GM18858 (cell line): ENCODE data around the gene USP7.
"Not testable (repeated sequence)": the region's sequence is repeated elsewhere in the genome, so short reads cannot be mapped to it uniquely, and the experiment has no call there.

Source experiments
- ATAC-seq: cut with Tn5 transposase; IDR thresholded peaks from one replicate; pipeline ENCODE4 v1.9.1; 2021; ENCODE audit not compliant: unreplicated experiment

The USP7 gene

DNA sequence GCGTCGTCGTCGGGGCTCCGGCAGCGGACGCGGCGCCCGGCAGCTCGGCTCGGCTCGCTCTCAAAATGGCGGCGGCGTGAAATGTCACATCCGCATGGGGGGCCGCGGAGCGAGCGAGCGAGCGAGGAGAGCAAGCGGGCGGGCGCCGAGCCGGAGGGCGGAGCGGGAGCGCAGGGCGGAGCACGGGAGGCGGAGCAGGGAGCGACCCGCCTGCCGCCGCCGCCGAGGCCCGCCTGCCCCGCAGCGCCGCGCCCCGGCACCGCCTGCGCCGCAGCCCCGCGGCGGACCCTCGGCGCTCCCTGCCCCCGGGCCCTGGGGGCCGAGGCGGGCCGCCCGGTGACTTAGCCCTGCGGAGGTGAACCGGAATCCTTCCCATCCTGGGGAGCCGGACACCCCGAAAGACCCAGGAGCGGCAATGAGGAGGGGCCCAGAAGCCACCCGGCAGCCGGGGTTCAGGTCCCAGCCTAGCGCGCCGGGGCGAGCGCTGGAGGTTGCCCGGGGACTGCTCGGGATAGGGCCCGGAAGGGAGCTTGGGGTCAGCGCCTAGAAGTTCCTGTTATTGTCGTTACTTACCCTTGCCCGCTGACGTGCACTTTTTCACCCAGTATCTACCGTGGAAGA lies at the start of gene USP7:
USP7 (minus strand) TSS at position 86 of the 621 bp plus-strand sequence. CDS start 621 bp downstream, outside the sequence.
- ATAC-seq, result peak; percentile 74

DNA sequence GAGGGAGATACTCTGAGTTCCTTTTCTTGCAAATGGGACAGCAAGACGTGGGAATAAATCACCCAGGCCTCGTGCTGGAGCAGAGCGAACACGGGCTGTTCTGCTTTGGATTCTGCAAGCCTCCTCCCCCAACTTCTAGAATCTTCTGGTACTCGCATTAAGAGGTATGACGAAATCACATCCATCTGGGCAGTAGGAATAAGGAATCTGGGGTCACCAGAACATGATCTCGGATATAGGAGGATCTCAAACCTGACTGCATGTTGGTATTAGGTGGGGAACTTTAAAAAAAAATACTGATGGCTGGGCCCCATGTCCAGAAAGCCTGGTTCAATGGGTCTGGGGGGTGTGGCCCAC lies 49.8 kb upstream of the USP7 start:
- ATAC-seq, result no peak

DNA sequence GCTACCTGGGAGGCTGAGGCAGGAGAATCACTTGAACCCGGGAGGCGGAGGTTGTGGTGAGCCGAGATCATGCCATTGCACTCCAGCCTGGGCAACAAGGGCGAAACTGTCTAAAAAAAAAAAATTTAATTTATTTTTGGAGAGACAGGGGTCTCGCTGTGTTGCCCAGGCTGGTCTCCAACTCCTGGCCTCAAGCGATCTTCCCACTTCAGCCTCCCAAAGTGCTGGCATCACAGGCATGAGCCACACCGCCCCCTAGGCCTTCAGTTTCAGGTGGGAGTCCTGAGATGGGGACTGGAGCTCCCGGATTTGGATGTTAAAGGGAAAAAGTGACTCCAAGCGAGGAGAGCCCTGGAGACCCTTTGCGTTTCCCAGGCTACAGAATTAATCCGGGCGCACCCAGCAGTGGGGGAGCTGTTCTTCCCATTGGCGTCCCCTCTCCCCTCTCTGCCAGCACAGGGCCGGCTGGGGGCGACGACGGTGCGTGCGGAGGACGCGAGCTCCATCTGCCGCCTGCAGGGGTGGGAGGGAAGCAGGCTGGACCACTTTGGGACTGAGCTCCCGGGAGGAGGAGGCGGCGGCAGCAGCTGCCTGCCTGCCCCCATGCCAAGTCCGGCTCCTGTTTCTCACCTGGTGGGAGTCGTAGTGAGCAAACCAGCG lies 49.3 kb upstream of the USP7 start:
- ATAC-seq, result no peak

DNA sequence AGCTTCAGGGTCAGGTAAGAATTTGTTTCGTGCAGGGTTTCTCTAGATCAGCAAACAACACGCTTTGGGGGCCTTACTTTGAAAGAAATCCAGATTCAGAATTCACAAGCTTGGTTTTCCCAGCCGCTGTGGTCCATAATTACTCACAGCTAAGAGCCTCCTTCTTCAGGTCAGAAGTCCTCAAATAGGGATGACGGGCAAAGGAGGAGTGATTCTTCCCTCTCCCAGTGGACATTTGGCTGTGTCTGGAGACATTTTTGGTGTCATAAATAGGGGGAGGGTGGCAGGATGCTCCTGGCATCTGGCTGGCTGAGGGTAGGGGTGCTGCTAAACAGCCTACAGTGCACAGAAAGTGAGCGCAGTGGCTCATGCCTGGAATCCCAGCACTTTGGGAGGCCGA lies 48.6 kb upstream of the USP7 start:
- ATAC-seq, result no peak

DNA sequence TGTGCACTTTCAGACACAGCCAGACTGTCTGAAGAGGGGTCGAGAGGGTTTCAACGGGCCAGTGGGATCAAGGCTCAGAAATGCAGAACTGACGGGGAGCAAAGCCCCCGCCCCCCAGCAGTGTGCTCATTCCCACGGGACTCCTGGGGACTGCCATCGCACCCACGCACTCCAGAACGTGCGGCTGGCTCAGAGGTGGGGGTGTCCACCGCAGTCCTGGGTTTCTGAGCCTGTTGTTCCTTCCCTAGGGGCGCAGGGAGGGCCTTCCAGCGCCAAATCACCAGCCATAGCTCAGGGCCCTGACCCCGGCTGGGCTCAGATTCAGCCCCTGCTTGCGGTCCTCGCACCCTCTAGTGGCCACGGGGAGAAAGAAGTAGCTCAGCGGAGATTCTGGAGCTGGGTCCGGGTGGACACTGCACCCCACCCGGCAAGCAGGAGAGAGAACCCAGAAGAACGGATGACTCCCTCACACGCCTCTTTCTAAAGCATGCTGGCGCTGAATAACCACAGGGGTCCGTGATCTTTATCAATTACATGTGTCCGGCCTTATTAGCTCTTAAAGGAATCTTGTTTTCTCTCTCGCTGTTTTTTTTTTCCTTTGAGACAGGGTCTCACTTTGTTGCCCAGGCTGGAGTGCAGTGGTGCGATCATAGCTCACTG lies 45.0 kb upstream of the USP7 start:
- peak; percentile 60 for ATAC-seq

DNA sequence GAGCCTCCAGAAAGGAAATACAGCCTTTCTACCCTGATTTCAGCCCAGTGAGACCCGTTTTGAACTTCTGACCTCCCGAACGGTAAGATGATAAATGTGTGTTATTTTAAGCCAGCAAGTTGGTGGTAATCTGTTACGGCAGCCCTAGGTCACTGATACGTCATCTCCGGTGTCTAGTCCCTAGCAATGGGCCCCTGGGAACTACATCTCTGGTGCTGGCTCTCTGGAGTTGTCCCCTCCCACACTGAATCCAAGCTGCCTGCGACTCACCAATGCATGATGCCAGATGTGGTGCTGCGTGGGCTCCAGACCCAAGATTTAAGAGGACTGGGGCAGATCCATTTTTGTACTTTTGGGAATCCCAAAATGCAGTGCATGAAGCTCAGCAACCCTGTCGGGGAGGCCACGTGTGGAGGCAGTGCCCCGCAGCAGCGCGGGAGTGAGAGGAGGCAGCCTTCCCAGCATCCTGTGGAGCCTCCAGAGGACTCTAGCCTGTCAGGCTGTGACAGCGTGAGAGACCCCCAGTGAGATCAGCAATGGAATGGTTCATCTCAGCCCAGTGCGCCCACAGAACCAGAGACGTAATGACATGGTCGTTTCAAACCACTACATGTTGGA lies 43.6 kb upstream of the USP7 start:
- ATAC-seq, result no peak

DNA sequence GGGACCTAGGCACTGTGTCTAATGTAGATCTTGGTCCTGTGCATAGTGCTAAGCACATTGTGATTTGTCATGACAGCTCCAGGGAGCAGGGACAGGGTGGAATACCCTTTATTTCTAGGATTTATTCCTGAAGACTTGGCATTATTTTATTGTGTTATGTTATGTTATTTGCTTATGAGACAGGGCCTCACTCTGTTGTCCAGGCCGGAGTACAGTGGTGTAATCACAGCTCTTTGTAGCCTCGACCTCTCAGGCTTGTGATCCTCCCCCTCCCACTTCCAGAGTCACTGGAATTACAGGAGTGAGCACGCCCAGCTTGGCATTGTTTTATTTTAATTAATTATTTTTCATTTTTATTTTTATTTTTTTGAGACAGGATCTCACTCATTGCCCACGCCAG lies 40.5 kb upstream of the USP7 start:
- ATAC-seq, result no peak

DNA sequence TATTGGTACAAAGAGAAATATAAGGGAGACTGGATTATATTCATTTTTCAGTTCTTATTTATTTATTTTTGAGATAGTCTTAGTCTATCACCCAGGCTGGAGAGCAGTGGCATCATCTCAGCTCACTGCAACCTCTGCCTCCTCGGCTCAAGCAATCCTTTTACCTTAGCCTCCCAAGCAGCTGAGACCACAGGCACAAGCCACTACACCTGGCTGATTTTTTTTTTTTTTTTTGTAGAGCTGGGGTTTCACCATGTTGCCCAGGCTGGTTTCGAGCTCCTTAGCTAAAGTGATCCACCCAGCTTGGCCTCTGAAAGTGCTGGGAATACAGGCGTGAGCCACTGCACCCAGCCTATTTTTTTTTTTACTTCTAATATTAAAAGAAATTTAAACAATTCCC lies 40.1 kb upstream of the USP7 start:
- ATAC-seq, result no peak

DNA sequence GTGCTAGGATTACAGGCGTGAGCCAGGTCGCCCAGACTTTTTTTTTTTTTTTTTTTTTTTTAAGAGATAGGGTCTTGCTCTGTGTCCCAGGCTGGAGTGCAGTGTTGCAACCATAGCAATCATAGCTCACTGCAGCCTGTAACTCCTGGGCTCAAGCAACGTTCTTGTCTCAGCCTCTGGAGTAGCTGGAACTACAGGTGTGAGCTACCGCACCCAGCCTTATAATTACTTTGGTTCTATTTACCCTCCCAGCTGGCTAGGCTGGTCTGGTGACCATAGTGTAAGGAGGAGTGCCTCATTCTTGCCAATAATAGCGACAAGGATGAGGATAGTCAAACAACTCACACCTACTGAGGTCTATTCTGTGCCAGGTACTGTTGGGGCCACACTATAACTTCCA lies 39.6 kb upstream of the USP7 start:
- ATAC-seq, result no peak

DNA sequence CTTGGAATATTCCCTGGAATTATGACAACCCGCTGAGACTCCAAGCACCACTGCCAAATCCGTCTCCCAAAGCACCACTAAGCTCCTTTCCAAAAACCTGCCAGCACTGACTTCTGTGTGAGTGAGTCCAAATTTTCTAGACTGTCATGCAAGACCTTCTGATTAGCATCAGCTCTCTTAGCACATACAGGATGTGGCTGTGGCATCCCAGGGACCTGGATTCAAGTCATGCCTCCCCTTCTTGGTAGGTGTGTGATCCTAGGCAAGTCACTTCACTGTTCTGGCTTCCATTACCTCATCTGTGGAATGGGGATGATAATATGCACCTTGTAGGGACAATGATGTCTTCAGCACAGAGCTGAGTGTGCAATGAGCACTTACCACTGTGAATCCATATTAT lies 38.3 kb upstream of the USP7 start:
- ATAC-seq, result no peak

DNA sequence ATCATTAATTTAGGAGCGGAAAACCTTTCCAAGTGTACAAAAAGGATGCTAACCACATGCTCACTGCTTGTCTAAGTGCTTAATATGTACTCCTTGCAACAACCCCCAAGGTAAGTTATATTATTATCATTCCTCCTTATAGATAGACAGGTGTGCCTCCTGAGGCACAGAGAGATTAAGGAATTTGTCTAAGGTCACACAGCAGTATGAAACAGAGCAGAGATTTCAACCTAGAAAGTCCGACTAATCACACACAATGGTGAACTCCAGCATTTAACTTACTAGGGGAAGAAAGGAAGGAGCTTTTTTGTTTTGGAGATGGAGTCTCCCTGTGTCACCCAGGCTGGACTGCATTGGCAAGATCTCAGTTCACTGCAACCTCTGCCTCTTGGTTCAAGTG lies 37.0 kb upstream of the USP7 start:
- ATAC-seq, result no peak

DNA sequence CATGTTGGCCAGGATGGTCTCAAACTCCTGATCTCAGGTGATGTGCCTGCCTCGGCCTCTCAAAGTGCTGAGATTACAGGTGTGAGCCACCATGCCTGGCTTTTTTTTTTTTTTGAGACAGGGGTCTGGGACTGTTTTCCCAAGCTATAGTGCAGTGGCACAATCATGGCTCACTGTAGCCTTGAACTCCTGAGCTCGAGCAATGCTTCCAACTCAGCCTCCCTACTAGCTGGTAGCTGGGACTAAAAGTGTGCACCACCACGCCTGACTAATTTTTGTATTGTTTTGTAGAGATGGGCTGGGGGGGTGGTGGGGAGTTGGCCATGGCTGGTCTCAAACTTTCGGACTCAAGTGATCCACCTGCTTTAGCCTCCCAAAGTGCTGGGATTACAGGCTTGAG lies 36.1 kb upstream of the USP7 start:
- ATAC-seq, result no peak

DNA sequence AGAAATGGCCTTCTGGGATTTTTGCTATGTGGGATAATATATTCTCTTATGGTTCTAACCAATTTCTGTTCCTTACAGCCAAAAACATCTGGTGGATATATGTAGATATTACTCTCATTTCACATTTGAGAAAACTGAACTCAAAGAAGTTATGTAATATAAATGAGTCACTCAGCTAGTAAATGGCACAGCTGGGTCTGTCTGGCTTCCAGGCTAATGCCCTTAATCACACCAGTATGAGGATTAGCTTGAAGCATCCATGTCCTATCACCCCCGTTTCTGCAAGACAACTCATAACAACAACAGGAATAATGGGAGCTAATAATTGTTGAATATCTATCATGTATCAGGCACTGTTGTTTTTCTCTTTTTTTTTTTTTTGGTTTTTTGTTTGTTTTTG lies 34.4 kb upstream of the USP7 start:
- ATAC-seq, result no peak

DNA sequence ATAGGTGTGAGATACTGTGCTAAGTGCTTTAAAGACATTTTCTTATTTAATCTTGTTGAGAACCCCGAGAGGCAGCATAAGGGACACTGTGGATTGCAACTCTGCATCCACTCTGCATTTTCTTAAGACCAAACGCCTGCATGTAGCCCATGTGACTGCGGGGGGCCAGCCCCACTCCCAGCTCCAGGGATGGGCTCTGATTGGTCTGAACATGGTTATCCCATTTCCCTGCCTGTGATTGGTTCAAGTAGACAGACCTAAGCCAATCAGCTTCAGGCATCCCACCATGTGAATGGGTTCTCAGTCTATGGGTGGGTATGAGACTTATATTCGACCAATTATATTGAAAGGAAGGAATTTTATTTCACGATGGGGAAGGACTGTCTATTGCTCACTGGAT lies 33.2 kb upstream of the USP7 start:
- no peak for ATAC-seq

DNA sequence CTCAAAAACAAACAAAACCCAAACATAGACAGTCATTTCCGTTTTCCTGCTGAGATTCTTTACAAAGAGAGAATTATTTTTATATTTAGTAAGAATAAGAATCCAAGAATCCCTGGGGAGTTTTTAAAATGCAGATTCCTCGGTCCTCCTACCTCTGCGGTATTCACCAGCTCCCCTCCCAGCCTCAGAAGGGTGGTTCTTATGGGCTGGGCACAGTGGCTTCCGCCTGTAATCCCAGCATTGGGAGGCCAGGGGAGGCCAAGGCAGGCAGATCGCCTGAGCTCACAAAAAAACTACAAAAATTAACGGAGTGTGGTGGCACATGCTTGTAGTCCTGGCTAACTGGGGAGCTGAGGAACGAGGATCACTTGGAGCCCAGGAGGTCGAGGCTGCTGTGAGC lies 26.7 kb upstream of the USP7 start:
- ATAC-seq, result no peak

DNA sequence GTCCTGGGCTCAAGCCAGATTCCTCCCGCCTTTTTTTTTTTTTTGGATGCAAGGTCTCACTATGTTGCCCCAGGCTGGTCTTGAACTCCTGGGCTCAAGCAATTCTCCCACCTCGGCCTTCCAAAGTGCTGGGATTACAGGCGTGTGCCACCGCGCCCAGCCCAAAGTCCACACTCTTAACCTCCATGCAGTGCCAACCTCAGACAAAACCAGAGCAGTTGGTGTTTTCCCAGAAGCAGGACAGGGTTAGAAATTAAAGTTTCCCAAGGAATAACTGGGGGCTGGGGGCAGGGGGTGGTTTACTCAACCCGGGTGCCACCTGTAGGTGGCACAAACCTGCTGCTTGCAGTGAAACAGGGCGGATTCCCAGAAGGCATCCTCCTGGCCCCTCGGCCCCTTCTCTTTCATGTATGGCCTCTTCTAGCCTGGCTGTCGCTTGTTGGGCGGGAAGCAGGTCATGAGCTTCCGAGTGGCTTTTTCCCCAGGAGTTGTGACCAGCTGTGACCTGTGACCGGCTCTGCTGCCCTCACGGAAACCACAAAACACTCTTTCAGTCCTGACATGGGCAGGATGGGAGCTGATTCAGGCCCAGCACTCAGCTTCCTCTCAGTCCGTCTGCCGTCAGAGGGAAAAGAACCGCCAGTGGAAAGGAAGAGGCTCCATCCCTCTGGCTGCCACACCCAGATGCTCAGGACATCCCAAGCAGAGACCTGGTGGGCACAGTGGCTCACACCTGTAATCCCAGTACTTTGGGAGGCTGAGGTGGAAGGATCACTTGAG lies 25.6 kb upstream of the USP7 start:
- ATAC-seq, result no peak

DNA sequence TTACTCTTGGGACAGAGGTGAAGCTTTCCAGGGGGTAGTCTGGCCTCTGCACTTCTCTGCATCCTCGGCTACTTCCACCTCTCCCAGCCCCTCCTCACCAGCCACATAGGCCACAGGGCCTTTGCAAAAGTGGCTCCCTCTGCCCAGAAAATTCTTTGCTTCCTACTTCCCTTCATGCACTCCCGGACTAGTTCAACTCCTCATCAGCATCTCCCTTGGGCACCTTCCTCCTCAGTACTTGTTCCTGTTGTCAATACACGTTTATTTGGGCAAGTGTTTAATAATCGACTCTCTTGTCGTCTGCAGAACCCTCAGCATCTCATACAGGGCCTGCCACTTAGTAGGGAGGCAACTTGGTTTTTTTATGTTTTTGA lies 23.1 kb upstream of the USP7 start:
- no peak for ATAC-seq

DNA sequence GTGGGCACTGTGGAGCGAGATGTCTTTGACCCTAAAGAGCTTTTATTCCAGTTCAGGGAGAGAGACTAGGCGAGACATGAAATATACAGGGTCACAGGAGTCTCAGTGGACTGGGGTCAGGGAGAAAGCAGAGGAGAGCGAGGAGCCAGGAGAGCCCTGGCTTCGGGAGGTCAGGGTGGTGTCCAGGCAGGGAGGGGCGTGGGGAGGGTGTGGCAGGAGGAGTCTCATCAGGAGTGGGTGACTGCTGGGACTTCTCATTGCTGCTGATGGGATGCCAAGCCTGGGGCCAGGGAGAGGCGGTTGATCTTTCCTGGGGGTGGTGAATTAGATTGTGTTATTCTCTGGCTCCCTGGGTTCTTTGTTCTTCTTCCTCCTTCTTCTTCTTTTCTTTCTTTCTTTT lies 22.4 kb upstream of the USP7 start:
- ATAC-seq, result no peak

DNA sequence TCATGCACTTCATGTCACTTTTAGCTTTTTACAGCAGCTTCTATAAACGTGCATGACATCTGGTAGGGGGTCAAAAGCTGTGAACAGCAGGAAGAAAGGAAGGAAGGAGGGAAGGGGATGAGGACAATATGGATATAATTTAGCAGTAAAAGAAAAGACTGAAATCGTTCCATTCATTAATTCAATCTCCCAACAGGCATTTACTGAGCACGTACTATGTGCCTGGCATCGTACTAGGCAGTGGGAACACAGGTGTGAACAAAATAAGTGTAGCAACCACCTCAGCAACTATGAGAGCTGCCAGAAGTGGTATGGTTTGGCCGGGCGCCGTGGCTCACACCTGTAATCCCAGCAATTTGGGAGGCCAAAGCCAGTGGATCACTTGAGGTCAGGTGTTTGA lies 19.1 kb upstream of the USP7 start:
- ATAC-seq, result no peak

DNA sequence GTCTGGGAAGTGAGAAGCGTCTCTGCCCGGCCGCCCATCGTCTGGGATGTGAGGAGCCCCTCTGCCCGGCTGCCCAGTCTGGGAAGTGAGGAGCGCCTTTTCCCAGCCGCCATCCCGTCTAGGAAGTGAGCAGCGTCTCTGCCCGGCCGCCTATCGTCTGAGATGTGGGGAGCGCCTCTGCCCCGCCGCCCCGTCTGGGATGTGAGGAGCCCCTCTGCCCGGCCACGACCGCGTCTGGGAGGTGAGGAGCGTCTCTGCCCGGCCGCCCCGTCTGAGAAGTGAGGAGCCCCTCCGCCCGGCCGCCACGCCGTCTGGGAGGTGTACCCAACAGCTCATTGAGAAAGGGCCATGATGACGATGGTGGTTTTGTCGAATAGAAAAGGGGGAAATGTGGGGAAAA lies 18.2 kb upstream of the USP7 start:
- not testable (repeated sequence) for ATAC-seq

DNA sequence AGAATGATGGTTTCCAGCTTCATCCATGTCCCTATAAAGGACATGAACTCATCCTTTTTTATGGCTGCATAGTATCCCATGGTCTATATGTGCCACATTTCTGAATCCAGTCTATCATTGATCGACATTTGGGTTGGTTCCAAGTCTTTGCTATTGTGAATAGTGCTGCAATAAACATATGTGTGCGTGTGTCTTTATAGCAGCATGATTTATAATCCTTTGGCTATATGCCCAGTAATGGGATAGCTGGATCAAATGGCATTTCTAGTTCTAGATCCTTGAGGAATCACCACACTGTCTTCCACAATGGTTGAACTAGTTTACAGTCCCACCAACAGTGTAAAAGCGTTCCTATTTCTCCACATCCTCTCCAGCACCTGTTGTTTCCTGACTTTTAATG lies 12.5 kb upstream of the USP7 start:
- not testable (repeated sequence) for ATAC-seq

DNA sequence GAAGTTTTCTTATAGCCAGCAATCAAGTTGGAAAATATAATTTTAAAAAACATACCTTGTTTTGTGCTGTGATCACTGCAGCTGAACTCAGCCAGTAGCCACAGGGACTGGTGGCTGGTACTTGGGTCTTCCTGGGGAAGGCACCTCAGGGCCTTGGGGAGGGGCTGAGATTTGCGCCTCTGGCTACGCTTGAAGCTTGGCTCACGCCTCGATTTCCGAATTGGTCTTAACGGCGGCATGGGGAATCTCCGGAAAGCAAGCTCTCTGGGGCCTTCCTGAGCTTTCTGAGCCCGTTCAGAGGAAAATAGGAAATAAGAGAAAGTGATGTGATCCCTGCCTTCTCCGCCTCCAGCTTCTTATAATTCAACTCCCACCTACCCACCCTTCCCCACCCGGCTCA lies 11.3 kb upstream of the USP7 start:
- ATAC-seq, result no peak
